HG03175 (cell line): ENCODE data around the gene MAP4K3.
"Not testable (repeated sequence)": the region's sequence is repeated elsewhere in the genome, so short reads cannot be mapped to it uniquely, and the experiment has no call there.

Source experiments
- ATAC-seq: cut with Tn5 transposase; IDR thresholded peaks from one replicate; pipeline ENCODE4 v1.9.1; 2021; ENCODE audit warnings: mild to moderate bottlenecking, moderate library complexity; ENCODE audit not compliant: unreplicated experiment

MAP4K3 gene

GRCh38 chr2:39378968-39379367 lies 58.1 kb downstream of the MAP4K3 start:
- no peak for ATAC-seq

- ATAC-seq, result peak; percentile 78
Observed at GRCh38 chr2:39377226-39377939, 59.7 kb downstream of the MAP4K3 start.

GRCh38 chr2:39375917-39376316 lies 61.2 kb downstream of the MAP4K3 start:
- ATAC-seq, result no peak

GRCh38 chr2:39373181-39373802 lies 63.8 kb downstream of the MAP4K3 start:
- ATAC-seq, result no peak

GRCh38 chr2:39370101-39370500 lies 67.0 kb downstream of the MAP4K3 start:
- ATAC-seq, result no peak

DNA sequence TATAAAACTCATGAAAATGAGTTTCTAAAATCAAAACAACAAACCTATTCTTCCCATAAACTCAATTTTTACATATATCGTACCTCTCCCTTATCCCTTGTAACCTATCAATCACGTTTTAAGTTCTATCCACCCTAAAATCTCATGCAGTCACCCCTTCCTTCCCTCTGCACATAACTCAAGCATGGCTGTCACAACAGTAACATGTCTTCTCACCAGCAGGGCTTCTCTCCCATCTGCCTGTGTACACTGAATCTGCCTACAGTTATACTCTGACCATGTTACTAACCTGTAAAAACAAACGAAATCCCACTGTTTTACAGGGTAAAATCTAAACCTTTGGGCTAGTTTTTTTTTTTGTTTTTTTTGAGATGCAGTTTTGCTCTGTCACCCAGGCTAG lies 68.2 kb downstream of the MAP4K3 start:
- ATAC-seq, result no peak

GRCh38 chr2:39368376-39368775 lies 68.7 kb downstream of the MAP4K3 start:
- ATAC-seq, result no peak

DNA sequence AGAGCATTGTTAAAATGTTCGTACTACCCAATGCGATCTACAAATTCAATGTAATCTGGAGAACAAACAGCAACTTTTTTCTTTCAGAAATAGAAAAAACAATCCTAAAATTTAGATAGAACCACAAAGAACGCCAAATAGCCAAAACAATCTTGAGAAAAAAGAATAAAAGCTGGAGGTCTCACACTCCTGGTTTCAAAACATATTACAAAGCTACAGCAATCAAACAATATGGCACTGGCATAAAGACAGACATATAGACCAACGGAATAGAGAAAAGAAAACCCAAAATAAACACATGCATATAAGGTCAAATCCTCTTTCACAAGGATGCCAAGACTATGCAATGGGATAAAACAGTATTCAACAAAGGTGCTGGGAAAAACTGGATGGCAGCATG lies 74.5 kb downstream of the MAP4K3 start:
- ATAC-seq, result no peak

DNA sequence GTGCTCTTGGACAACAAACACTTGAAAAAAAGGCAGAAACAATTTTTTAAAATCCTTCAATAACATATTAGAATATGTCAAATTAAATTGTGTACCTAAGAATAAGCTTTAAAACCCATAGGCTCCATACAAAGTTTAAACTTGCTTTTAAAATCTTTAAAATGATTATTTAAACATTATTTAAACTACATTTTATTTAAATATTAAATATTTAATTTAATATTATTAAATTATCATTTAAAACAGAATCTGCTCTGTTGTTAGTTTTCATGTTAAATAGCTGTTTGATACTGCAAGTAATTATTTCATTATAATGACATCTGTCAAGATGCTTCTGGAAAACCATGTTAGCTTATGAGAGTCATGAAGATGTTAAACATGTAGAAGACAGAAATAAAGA lies 75.6 kb downstream of the MAP4K3 start:
- ATAC-seq, result no peak

DNA sequence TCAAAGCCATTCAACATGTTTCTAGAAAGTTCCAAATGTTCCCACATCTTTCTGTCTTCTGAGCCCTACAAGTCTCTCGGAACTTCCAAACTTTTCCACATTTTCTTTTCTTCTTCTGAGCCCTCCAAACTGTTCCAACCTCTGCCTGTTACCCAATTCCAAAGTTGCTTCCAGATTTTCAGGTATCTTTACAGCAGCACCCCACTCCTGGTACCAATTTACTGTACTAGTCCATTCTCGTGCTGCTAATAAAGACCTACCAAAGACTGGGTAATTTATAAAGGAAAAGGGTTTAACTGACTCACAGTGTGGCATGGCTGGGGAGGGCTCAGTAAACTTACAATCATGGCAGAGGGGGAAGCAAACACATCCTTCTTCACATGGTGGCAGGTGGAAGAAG lies 76.7 kb downstream of the MAP4K3 start:
- ATAC-seq, result not testable (repeated sequence)

- no peak for ATAC-seq
Observed at GRCh38 chr2:39359453-39360038, 77.5 kb downstream of the MAP4K3 start.

DNA sequence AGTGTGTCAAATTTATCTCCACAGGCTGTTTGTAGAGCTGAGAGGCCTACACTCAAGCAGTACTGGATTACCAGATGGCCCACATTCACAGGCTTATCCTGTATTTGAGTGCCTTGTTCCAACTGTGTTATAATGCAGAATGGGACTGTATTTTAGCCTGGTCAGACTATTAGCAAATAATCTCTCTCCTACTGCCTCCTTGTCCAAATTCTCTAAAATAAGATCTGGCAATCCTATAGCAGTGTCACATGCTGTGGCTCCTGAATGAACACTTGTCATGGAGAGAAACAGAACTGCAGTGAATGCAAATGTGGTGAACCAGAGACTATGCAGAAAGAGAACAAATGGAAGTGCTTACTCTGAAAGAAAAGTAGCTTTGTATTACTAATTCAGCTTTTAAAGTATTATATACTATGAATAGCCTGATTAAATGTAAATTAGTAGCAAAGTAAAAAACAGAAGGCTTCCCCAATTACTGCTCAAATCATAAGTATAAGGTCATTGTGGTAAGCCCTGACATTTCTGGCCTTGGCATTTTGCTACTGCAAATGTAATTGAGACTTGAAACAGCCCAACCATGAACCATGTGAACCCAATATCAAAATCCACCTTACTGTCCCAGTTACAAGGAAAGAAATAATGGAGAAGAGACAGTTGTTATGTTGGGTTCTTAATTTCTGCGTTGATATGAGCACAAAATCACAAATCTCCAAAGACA lies 80.0 kb downstream of the MAP4K3 start:
- ATAC-seq, result no peak

DNA sequence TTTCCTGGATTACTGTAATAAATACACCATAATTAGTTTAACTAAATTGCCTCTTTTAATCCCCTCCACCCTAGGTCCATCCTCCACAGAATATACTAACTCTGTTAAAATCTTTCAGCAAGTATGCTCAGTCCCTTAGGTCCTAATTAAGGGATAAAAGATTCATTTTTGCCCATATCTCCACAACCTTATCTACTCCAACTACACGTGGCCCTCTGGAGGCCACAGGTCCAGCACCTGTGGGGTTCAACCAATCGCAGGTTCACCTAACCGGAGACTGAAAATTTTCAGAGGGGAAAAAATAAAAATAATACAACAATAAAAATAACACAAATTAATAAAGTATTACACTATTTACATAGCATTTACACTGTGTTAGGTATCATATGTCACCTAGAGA lies 86.4 kb downstream of the MAP4K3 start:
- ATAC-seq, result no peak

DNA sequence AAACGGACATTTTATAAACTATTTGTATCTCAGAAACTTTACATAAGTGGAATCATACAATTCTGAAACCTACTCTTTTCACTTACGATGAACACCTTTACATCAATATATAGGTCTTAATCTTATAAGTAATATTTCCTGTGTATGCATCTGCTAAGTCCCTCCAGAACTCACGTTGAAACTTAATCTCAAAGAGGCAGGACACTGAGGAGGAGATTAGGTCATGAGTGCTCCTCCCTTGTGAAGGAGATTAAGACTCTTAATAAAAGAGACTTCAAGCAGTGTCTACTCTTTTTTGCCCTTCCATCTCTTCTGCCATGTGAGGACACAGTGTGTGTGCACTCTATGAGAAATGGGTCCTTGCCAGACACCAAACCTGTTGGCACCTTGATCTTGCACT lies 98.6 kb downstream of the MAP4K3 start:
- no peak for ATAC-seq

DNA sequence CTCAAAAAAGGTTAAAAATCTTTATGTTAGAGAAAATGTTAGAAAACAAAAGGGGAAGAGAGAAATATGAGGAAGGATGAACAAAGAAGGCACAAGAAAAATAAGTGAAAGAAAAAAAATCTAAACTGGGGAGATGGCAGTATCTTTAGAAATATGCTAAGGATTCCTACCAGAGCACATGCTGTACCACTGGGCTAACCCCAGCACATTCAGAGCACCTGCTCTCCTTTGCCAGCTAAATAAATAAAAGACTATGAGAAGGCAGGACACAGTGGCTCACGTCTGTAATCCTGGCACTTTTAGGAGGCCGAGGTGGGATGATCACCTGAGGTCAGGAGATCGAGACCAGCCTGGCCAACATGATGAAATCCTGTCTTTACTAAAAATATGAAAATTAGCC lies 101.2 kb downstream of the MAP4K3 start:
- ATAC-seq, result no peak

DNA sequence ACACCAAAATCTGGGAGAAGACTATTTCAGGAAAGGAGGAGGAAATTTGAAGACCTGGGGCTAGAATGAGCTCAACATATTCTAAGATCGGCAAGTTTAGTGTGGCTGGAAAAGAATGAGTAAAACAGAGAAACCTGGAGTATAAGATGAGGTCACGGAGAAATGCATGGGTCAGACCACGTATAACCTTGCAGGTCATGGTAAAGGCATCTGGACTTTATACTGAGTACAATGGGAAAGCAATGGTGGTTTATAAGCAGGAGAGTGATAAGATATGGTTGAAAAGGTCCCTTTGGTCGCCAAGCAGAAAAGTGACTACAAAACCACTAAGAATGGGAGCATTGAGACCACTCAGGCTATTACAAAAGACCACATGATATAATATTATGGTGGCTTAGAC lies 102.1 kb downstream of the MAP4K3 start:
- ATAC-seq, result no peak

DNA sequence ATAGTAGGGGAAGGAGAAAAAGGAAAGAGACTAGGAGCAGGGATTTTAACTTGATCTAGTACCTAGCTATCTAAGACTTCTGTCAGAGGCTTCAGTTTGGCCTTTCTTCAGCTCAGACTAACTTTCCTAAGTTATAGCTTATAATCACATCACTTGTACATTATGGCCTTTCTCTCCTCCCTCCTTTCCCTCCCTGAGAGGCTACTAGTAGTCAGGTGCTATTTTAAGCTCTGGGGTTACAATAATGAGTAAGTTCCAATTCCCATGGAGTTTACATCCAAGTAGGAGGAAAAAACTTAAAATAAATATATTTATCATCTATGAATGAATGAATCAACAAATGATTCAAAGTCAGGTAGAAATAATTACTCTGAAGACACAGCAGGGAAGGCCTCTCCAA lies 102.6 kb downstream of the MAP4K3 start:
- no peak for ATAC-seq

DNA sequence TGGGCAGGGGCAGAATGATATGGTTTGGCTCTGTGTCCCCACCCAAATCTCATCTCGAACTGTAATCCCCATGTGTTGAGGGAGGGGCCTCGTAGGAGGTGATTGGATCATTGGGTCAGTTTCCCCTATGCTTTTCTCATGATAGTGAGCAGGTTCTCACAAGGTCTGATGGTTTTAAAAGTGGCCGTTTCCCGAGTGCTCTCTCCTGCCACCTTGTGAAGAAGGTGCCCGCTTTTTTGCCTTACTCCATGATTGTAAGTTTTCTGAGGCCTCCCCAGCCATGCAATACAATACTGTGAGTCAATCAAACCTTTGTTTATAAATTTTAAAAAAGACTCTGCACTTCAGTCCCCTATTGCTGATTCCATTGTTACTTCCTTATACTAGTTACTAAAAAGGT lies 110.4 kb downstream of the MAP4K3 start:
- no peak for ATAC-seq

DNA sequence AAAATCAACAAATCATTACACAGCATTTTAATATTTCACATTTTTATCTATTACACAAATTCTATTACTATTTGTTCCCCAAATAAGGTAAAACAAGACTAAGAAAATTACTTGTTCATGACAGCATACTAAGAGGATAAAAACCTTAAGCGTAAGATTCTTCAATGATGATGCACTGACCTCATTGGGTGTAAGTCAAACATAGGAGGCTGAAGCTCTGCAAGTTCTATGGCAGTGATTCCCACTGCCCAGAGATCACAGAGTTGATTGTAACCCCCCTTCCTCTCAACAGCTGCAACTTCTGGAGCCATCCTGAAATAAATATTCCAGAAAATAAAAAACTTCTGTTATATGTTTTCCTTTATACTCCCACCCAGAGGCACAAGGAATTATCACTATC lies 111.1 kb downstream of the MAP4K3 start:
- ATAC-seq, result no peak

DNA sequence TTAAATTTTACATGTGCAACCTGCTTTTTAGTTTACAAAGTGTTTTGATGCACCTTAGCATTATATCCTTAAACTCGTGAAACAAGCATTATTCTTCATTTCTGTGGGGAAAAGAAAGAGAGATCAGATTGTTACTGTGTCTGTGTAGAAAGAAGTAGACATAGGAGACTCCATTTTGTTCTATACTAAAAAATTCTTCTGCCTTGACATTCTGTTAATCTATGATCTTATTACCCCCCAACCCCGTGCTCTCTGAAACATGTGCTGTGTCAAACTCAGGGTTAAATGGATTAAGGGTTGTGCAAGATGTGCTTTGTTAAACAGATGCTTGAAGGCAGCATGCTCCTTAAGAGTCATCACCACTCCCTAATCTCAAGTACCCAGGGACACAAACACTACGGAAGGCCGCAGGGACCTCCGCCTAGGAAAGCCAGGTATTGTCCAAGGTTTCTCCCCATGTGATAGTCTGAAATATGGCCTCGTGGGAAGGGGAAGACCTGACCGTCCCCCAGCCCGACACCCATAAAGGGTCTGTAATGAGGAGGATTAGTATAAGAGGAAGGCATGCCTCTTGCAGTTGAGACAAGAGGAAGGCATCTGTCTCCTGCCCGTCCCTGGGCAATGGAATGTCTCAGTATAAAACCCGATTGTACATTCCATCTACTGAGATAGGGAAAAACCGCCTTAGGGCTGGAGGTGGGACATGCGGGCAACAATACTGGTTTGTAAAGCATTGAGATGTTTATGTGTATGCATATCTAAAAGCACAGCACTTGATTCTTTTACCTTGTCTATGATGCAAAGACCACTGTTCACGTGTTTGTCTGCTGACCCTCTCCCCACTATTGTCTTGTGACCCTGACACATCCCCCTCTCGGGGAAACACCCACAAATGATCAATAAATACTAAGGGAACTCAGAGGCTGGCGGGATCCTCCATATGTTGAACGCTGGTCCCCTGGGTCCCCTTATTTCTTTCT lies 115.7 kb downstream of the MAP4K3 start:
- not testable (repeated sequence) for ATAC-seq

DNA sequence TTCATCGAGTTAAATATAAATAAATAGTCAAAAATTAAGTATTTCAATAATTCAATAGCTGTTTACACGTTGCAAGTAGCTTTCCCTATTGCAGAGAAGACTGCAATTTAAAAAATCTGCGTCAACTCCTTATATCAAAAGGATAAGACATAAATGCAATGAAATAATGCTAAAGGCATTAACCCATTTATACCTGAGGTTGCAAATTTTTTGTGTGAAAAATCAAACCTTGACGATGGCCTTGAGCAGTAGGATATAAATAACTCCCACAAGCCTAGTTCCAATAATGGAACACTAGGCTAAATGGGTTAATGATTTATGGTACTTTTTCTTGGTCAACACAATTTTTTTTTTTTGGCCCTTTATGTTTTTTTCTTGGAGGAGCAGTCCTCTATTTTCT lies 116.9 kb downstream of the MAP4K3 start:
- ATAC-seq, result no peak
